GM10847 (cell line): Measurements from ENCODE around the gene NACC1.
A peak's percentile ranks its signal among the peaks of the same experiment; 100 is the strongest.

Experiments
- POLR2A ChIP-seq: IDR thresholded peaks from 2 replicates; pipeline ENCODE4 v1.6.1; 2011; ENCODE audit not compliant: insufficient read length; ENCODE audit errors: extremely low read depth

NACC1 gene

GRCh38 chr19:13101590-13102415, 16.3 kb upstream of the NACC1 start:
- TF ChIP-seq POLR2A, result no peak

GRCh38 chr19:13102416-13102665, 15.7 kb upstream of the NACC1 start:
- TF ChIP-seq POLR2A, result no peak

GRCh38 chr19:13102666-13103580, 15.1 kb upstream of the NACC1 start, which contains the start of gene LYL1:
Gene LYL1, minus strand, starts transcription at chr19:13102858. Its CDS starts 1,687 bp downstream, at chr19:13101171.
- TF ChIP-seq POLR2A, result peak; percentile 38

- TF ChIP-seq POLR2A, result no peak
These were observed 14.3 kb upstream of the NACC1 start for GRCh38 chr19:13103581-13104359.

GRCh38 chr19:13104360-13104847, 13.7 kb upstream of the NACC1 start:
- peak; percentile 28 for TF ChIP-seq POLR2A

GRCh38 chr19:13104848-13105711, 13.0 kb upstream of the NACC1 start:
- TF ChIP-seq POLR2A, result peak; percentile 24

GRCh38 chr19:13109361-13110098, 8.5 kb upstream of the NACC1 start:
- no peak for TF ChIP-seq POLR2A

GRCh38 chr19:13110099-13110610, 7.9 kb upstream of the NACC1 start:
- TF ChIP-seq POLR2A, result no peak

- no peak for TF ChIP-seq POLR2A
These were observed 5.5 kb upstream of the NACC1 start for GRCh38 chr19:13112555-13112954.

- TF ChIP-seq POLR2A, result no peak
These were observed 2.2 kb upstream of the NACC1 start for GRCh38 chr19:13115936-13116281.

GRCh38 chr19:13116282-13117175, 1.5 kb upstream of the NACC1 start, which contains the start of gene TRMT1:
Gene TRMT1, minus strand, starts transcription at chr19:13116740. Its CDS starts 341 bp downstream, at chr19:13116399.
- TF ChIP-seq POLR2A, result peak; percentile 10

- TF ChIP-seq POLR2A, result no peak
These were observed 790 bp upstream of the NACC1 start for GRCh38 chr19:13117176-13117771.
